Astrocyte (in vitro differentiated cells and primary cell): Measurements from ENCODE around the gene PKNOX2.

Experiments used
- CTCF ChIP-seq: IDR thresholded peaks from 2 replicates; pipeline ENCODE4 v1.5.1; 2011; ENCODE audit warnings: low read depth, mild to moderate bottlenecking, inconsistent platforms, low read length, moderate library complexity; ENCODE audit not compliant: insufficient read depth
- EZH2 ChIP-seq: IDR thresholded peaks from 2 replicates; pipeline ENCODE4 v1.6.1; 2012; ENCODE audit warnings: mild to moderate bottlenecking, low read length, inconsistent platforms; ENCODE audit not compliant: insufficient read depth

DNA sequence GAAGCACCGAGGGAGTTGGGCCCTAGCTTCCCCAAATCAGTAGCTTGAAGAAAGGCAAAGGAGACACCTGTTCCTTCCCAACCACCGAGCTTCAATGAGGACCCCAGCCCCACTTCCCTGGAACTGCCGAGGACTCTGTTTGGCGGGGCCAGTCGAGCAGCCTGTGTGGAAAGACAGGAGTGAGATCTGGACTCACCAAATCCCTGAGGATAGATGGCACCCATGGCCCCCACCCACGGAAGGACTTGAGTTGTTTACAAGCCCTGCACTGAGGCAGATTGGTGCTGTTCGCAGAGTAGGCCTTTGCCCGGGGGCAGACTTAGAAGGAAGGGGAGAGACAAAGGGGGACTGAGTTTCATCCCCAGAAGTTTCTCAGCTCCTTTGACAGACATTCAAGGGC lies 266.9 kb downstream of the PKNOX2 start:
- TF ChIP-seq CTCF (no peak), EZH2 (no peak)
